Naive B cell (primary cell): ENCODE measurements around the gene FAM89B. TPM values are rescaled to one million over a fixed set of nuclear protein-coding genes. Genes with fewer than 3 reads are reported as not detected.

Source experiments
- ATAC-seq, 2 donors: fragments of 150-1000 bp; cut with Tn5 transposase; 2 replicates each; pipeline ENCODE4 v1.10.0; 2021; ENCODE audit warnings: low read depth in 2 of 2, mild to moderate bottlenecking in 2 of 2, moderate library complexity in 2 of 2
- DNase-seq: peaks from one replicate; pipeline ENCODE4 v3.0.0; 2022
- H3K27ac Mint-ChIP-seq, 6 donors: one replicate each; pipeline ENCODE4 v1.8.0; 2020 to 2022; ENCODE audit warnings: mild to moderate bottlenecking in 6 of 6, mixed read lengths in 6 of 6, moderate library complexity in 5 of 6, inconsistent platforms in 2 of 6
- H3K27me3 Mint-ChIP-seq, 3 donors: one replicate each; pipeline ENCODE4 v1.8.0; 2021 to 2022; ENCODE audit warnings: mixed read lengths in 3 of 3, mild to moderate bottlenecking in 1 of 3
- H3K36me3 Mint-ChIP-seq, 2 donors: one replicate each; pipeline ENCODE4 v1.8.0; 2020 to 2022; ENCODE audit warnings: mixed read lengths in 2 of 2, inconsistent platforms in 1 of 2, mild to moderate bottlenecking in 1 of 2
- H3K4me1 Mint-ChIP-seq, 3 donors: one replicate each; pipeline ENCODE4 v1.8.0; 2020 to 2022; ENCODE audit warnings: mixed read lengths in 3 of 3, inconsistent platforms in 1 of 3, mild to moderate bottlenecking in 1 of 3, moderate library complexity in 1 of 3
- H3K4me3 Mint-ChIP-seq, 8 donors: one replicate each; pipeline ENCODE4 v1.8.0; 2020 to 2022; ENCODE audit warnings: mild to moderate bottlenecking in 8 of 8, mixed read lengths in 8 of 8, moderate library complexity in 8 of 8, inconsistent platforms in 2 of 8
- H3K9me3 Mint-ChIP-seq, 7 donors: one replicate each; pipeline ENCODE4 v1.8.0; 2020 to 2022; ENCODE audit warnings: mixed read lengths in 7 of 7, mild to moderate bottlenecking in 5 of 7, inconsistent platforms in 2 of 7, moderate library complexity in 1 of 7
- polyA plus RNA-seq, 6 donors: library from polyadenylated mRNA; unstranded; fragments of 300-500 nt; fragmentation: Illumina TruSeq; gene quantifications; one replicate each; pipeline ENCODE4 v1.2.3, GENCODE V29; 2021; ENCODE audit warnings: low read depth in 6 of 6

The FAM89B gene
- polyA plus RNA-seq, 6 donors from 2014 or later: 44.3 to 82.6 (median 61.8) TPM

DNA sequence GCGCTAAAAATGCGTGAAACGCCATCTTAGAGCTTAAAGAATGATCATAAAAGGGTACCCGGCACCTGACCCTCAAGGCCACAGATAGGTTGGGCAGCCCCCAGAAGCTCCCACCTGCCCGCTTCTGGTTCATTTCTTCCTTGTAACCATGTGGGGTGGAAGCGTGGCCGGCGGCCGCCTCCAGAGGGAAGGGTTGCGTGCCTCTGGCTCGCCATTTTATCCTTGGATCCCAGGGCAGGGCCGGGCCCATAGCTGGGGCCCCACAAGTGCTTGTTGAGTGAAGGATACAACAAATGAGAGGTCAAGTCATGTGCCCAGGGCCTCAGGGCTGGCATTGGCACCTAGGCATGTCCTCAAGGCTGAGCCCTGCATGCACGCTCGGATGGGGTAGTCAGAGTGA is 49.1 kb downstream of the FAM89B start:
- Mint-ChIP-seq H3K9me3 (no peaks in the 10 kb centered on the region), H3K27me3 (no peaks in the 10 kb centered on the region), H3K36me3 (peaks cover 0 to 4% of the 10 kb centered on the region in 2 donors), H3K4me3 (no peak overlapping the region), H3K27ac (peak overlapping the region in 1 of 6 donors; percentile 4), H3K4me1 (peaks cover 13 to 28% (median 27%) of the 10 kb centered on the region in 3 donors)
- no peak for ATAC-seq
- DNase-seq: no peak

GRCh38 chr11:65622011-65622410 is 49.7 kb downstream of the FAM89B start:
- no peaks in the 10 kb centered on the region for H3K36me3 Mint-ChIP-seq
- peaks cover 8 to 26% (median 23%) of the 10 kb centered on the region in 3 donors for H3K4me1 Mint-ChIP-seq
- H3K27ac Mint-ChIP-seq: no peak overlapping the region
- DNase-seq (no peak), ATAC-seq (no peak)
- no peaks in the 10 kb centered on the region for H3K27me3 Mint-ChIP-seq
- no peaks in the 10 kb centered on the region for H3K9me3 Mint-ChIP-seq
- no peak overlapping the region for H3K4me3 Mint-ChIP-seq

GRCh38 chr11:65623177-65623576 is 50.8 kb downstream of the FAM89B start:
- H3K36me3 Mint-ChIP-seq: no peaks in the 10 kb centered on the region
- peak overlapping the region in 1 of 6 donors; percentile 57 for H3K27ac Mint-ChIP-seq
- H3K4me3 Mint-ChIP-seq: no peak overlapping the region
- peaks cover 8 to 22% (median 18%) of the 10 kb centered on the region in 3 donors for H3K4me1 Mint-ChIP-seq
- DNase-seq (no peak), ATAC-seq (no peak)
- no peaks in the 10 kb centered on the region for H3K9me3 Mint-ChIP-seq
- H3K27me3 Mint-ChIP-seq: no peaks in the 10 kb centered on the region

Other genes starting within 250 kb of the FAM89B start
- 100 to 1,000 TPM in 1 of 6 donors, 10 to 100 TPM in 5; 68.1 to 104 (median 91.9) TPM for gene DPF2, start 238.7 kb upstream of the FAM89B start, polyA plus RNA-seq
- 1 to 10 TPM; 1.5 to 3.3 (median 1.8) TPM for gene TIGD3, start 217.8 kb upstream of the FAM89B start, polyA plus RNA-seq
- 10 to 100 TPM; 10.2 to 35.1 (median 16.2) TPM for gene SLC25A45, start 189.9 kb upstream of the FAM89B start, polyA plus RNA-seq
- 10 to 100 TPM; 45.3 to 64.6 (median 53.8) TPM for gene FRMD8, start 185.9 kb upstream of the FAM89B start, polyA plus RNA-seq
- gene NEAT1, start 149.7 kb upstream of the FAM89B start, polyA plus RNA-seq: 1 to 10 TPM in 5 of 6 donors, under 1 TPM in 1; 0.88 to 4.2 (median 1.2) TPM
- 1,000 to 10,000 TPM; 1,985 to 6,450 (median 3,738) TPM for gene MALAT1, start 73.5 kb upstream of the FAM89B start, polyA plus RNA-seq
- 10 to 100 TPM; 21.8 to 40.0 (median 27.2) TPM for gene SCYL1, start 47.5 kb upstream of the FAM89B start, polyA plus RNA-seq
- 10 to 100 TPM; 12.5 to 40.5 (median 23.0) TPM for gene LTBP3, start 14.2 kb upstream of the FAM89B start, polyA plus RNA-seq
- 10 to 100 TPM; 56.9 to 74.5 (median 69.8) TPM for gene ZNRD2, start 2.1 kb upstream of the FAM89B start, polyA plus RNA-seq
- gene EHBP1L1, start 3.5 kb downstream of the FAM89B start, polyA plus RNA-seq: 10 to 100 TPM in 4 of 6 donors, 1 to 10 TPM in 2; 5.5 to 18.3 (median 11.6) TPM
- gene KCNK7, start 23.3 kb downstream of the FAM89B start, polyA plus RNA-seq: not detected
- gene MAP3K11, start 41.7 kb downstream of the FAM89B start, polyA plus RNA-seq: 10 to 100 TPM in 4 of 6 donors, 1 to 10 TPM in 2; 9.2 to 20.1 (median 11.9) TPM
- gene PCNX3, start 43.2 kb downstream of the FAM89B start, polyA plus RNA-seq: 1 to 10 TPM in 5 of 6 donors, not detected in 1; 1.7 to 5.9 (median 3.0) TPM
- gene SIPA1, start 65.6 kb downstream of the FAM89B start, polyA plus RNA-seq: 100 to 1,000 TPM; 160 to 404 (median 207) TPM
- gene RELA, start 90.4 kb downstream of the FAM89B start, polyA plus RNA-seq: 10 to 100 TPM; 36.3 to 72.2 (median 48.6) TPM
- 10 to 100 TPM; 38.9 to 71.8 (median 63.6) TPM for gene KAT5, start 139.7 kb downstream of the FAM89B start, polyA plus RNA-seq
- 100 to 1,000 TPM in 3 of 6 donors, 10 to 100 TPM in 3; 59.3 to 126 (median 99.1) TPM for gene RNASEH2C, start 148.3 kb downstream of the FAM89B start, polyA plus RNA-seq
- gene AP5B1, start 208.4 kb downstream of the FAM89B start, polyA plus RNA-seq: 10 to 100 TPM in 2 of 6 donors, 1 to 10 TPM in 4; 3.4 to 17.2 (median 9.6) TPM
- not detected for gene OVOL1, start 214.5 kb downstream of the FAM89B start, polyA plus RNA-seq